WTC11 (cell line): Measurements from ENCODE around the gene DMRT2. TPM values are rescaled to one million over a fixed set of nuclear protein-coding genes. Genes with fewer than 3 reads are reported as not detected.

ENCODE experiments used
- ATAC-seq: fragments of 200-7000 bp; cut with Tn5 transposase; 2 replicates; pipeline ENCODE4 v1.10.0; 2021; ENCODE audit warnings: mild to moderate bottlenecking, moderate library complexity
- CTCF ChIA-PET: fragments of 300-600 bp; sonication (Branson Sonifier 250); formaldehyde crosslinking; loops from one replicate; lab custom pipeline; 2021; ENCODE audit warnings: antibody characterized with exemption; lab: Charles Lee
- POLR2A ChIA-PET: fragments of 350-600 bp; sonication (Branson Sonifier 250); formaldehyde crosslinking; loops from one replicate; lab custom pipeline; 2021; ENCODE audit warnings: antibody characterized with exemption; lab: Charles Lee
- DNase-seq: peaks from one replicate; pipeline ENCODE4 v3.0.0; 2021; ENCODE audit warnings: low spot score
- H3K27ac Mint-ChIP-seq: 2 replicates; pipeline ENCODE4 v1.8.0; 2021; ENCODE audit warnings: mixed read lengths
- H3K27me3 Mint-ChIP-seq: 2 replicates; pipeline ENCODE4 v1.8.0; 2021; ENCODE audit warnings: low read depth, mild to moderate bottlenecking, moderate library complexity, mixed read lengths
- H3K36me3 Mint-ChIP-seq: 2 replicates; pipeline ENCODE4 v1.8.0; 2021; ENCODE audit warnings: mixed read lengths
- H3K4me1 Mint-ChIP-seq: 2 replicates; pipeline ENCODE4 v1.8.0; 2022; ENCODE audit warnings: mixed read lengths
- H3K4me3 Mint-ChIP-seq: 2 replicates; pipeline ENCODE4 v1.8.0; 2021; ENCODE audit warnings: mild to moderate bottlenecking, moderate library complexity, mixed read lengths
- H3K9me3 Mint-ChIP-seq: 2 replicates; pipeline ENCODE4 v1.8.0; 2021; ENCODE audit warnings: mixed read lengths
- CREM ChIP-seq: sonication (generic); formaldehyde crosslinking; IDR thresholded peaks from 2 replicates; pipeline ENCODE4 v1.8.1; 2022; ENCODE audit warnings: mild to moderate bottlenecking, missing genetic modification reagents, moderate library complexity
- EMX1 ChIP-seq: fragments of 250-450 bp; sonication (Bioruptor Pico); IDR thresholded peaks from 2 replicates; pipeline ENCODE4 v1.8.0; 2021; ENCODE audit warnings: mild to moderate bottlenecking
- ETV6 ChIP-seq: sonication (generic); formaldehyde crosslinking; IDR thresholded peaks from 2 replicates; pipeline ENCODE4 v1.8.1; 2022; ENCODE audit warnings: mild to moderate bottlenecking, missing genetic modification reagents
- FOXP4 ChIP-seq: sonication (generic); formaldehyde crosslinking; IDR thresholded peaks from 2 replicates; pipeline ENCODE4 v1.8.0; 2022; ENCODE audit warnings: mild to moderate bottlenecking, missing genetic modification reagents
- MLX ChIP-seq: sonication (generic); formaldehyde crosslinking; IDR thresholded peaks from 2 replicates; pipeline ENCODE4 v1.8.1; 2023; ENCODE audit warnings: mild to moderate bottlenecking, missing genetic modification reagents, moderate library complexity
- NFYB ChIP-seq: sonication (generic); formaldehyde crosslinking; conservative IDR thresholded peaks from 2 replicates; pipeline ENCODE4 v1.8.0; 2022; ENCODE audit warnings: low read depth, missing genetic modification reagents
- RORB ChIP-seq: fragments of 250-450 bp; sonication (Bioruptor Pico); IDR thresholded peaks from 2 replicates; pipeline ENCODE4 v1.9.0; 2021; ENCODE audit warnings: mild to moderate bottlenecking
- TCF7 ChIP-seq: sonication (generic); formaldehyde crosslinking; IDR thresholded peaks from 2 replicates; pipeline ENCODE4 v1.8.0; 2022; ENCODE audit warnings: mild to moderate bottlenecking, low read depth, missing genetic modification reagents, moderate library complexity
- USF1 ChIP-seq: sonication (generic); formaldehyde crosslinking; IDR thresholded peaks from 2 replicates; pipeline ENCODE4 v1.8.0; 2022; ENCODE audit warnings: mild to moderate bottlenecking, missing genetic modification reagents
- ZNF121 ChIP-seq: sonication (generic); formaldehyde crosslinking; IDR thresholded peaks from 2 replicates; pipeline ENCODE4 v1.8.0; 2023; ENCODE audit warnings: missing genetic modification reagents
- ZNF281 ChIP-seq: sonication (generic); formaldehyde crosslinking; IDR thresholded peaks from 2 replicates; pipeline ENCODE4 v1.8.0; 2023; ENCODE audit warnings: mild to moderate bottlenecking, missing genetic modification reagents
- ZNF396 ChIP-seq: fragments of 250-450 bp; sonication (Bioruptor Pico); IDR thresholded peaks from 2 replicates; pipeline ENCODE4 v1.8.0; 2021; ENCODE audit warnings: mild to moderate bottlenecking, moderate library complexity, borderline replicate concordance
- ZNF416 ChIP-seq: fragments of 250-450 bp; sonication (Bioruptor Pico); IDR thresholded peaks from 2 replicates; pipeline ENCODE4 v1.9.0; 2021; ENCODE audit warnings: mild to moderate bottlenecking, inconsistent platforms
- ZNF423 ChIP-seq: fragments of 250-450 bp; sonication (Bioruptor Pico); IDR thresholded peaks from 2 replicates; pipeline ENCODE4 v2.1.2; 2022; ENCODE audit warnings: mild to moderate bottlenecking, moderate library complexity
- ZNF671 ChIP-seq: fragments of 250-450 bp; sonication (Bioruptor Pico); IDR thresholded peaks from 2 replicates; pipeline ENCODE4 v1.8.0; 2021; ENCODE audit warnings: mild to moderate bottlenecking
- total RNA-seq: library from RNA; stranded (reverse); gene quantifications from 3 replicates; pipeline ENCODE4 v1.2.3, GENCODE V29; 2021
- TF ChIP-seq, protein P1 (sequence below): fragments of 250-450 bp; sonication (Bioruptor Pico); IDR thresholded peaks from 2 replicates; pipeline ENCODE4 v1.8.0; 2021; ENCODE audit warnings: mild to moderate bottlenecking
- TF ChIP-seq, protein P2 (sequence below): sonication (generic); formaldehyde crosslinking; IDR thresholded peaks from 2 replicates; pipeline ENCODE4 v1.8.1; 2022; ENCODE audit warnings: mild to moderate bottlenecking, moderate library complexity, missing genetic modification reagents

The DMRT2 gene
- total RNA-seq, 1 experiment from 2014 or later = not detected

- CTCF ChIA-PET = interaction anchor here (1.8 kb wide), 1 partner anchor 299 kb away, joined by 9 read pairs; no protein-coding TSS in a partner anchor
- no peak for TF ChIP-seq ETV6 (CRISPR knock-in tag)
- ATAC-seq = no peak
These were observed 51.9 kb downstream of the DMRT2 start for GRCh38 chr9:1101846-1102641.

DNA sequence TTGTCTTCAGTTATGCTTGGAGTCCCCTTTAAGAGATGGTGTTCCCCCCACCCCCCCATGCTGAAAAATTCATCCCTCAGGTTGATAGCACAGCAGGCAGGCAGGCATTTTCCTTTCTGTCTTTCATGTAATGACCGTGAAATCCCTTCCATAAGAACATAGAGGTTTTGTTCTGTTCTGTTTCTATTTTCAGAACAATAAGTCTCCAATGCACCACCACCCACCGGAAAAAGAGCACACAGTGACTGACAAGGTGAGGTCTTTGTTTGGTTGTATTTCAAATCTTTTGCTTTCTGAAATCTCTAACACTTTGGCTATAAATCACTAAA, 52.4 kb downstream of the DMRT2 start:
- no peak overlapping the region for H3K27ac Mint-ChIP-seq
- ATAC-seq (no peak), DNase-seq (no peak)
- H3K4me3 Mint-ChIP-seq = no peak overlapping the region
- TF ChIP-seq USF1 (no peak), ZNF281 (no peak), ZNF121 (CRISPR knock-in tag) (no peak), MLX (CRISPR knock-in tag) (no peak), RORB (CRISPR knock-in tag) (no peak), CREM (CRISPR knock-in tag) (no peak), TCF7 (no peak), ZNF396 (CRISPR knock-in tag) (no peak), ZNF423 (CRISPR knock-in tag) (no peak), ZNF671 (CRISPR knock-in tag) (no peak), NFYB (CRISPR knock-in tag) (no peak), EMX1 (CRISPR knock-in tag) (no peak), ZNF416 (CRISPR knock-in tag) (no peak), FOXP4 (no peak)
- TF ChIP-seq, protein P1, sequence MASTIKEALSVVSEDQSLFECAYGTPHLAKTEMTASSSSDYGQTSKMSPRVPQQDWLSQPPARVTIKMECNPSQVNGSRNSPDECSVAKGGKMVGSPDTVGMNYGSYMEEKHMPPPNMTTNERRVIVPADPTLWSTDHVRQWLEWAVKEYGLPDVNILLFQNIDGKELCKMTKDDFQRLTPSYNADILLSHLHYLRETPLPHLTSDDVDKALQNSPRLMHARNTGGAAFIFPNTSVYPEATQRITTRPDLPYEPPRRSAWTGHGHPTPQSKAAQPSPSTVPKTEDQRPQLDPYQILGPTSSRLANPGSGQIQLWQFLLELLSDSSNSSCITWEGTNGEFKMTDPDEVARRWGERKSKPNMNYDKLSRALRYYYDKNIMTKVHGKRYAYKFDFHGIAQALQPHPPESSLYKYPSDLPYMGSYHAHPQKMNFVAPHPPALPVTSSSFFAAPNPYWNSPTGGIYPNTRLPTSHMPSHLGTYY (CRISPR knock-in tag) = no peak
- TF ChIP-seq, protein P2, sequence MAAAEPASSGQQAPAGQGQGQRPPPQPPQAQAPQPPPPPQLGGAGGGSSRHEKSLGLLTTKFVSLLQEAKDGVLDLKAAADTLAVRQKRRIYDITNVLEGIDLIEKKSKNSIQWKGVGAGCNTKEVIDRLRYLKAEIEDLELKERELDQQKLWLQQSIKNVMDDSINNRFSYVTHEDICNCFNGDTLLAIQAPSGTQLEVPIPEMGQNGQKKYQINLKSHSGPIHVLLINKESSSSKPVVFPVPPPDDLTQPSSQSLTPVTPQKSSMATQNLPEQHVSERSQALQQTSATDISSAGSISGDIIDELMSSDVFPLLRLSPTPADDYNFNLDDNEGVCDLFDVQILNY (CRISPR knock-in tag) = no peak
- H3K9me3 Mint-ChIP-seq = peaks cover 30% of the 10 kb centered on the region
- H3K36me3 Mint-ChIP-seq = no peaks in the 10 kb centered on the region; the same call in 1 of the 2 replicates
- CTCF ChIA-PET = no interaction called here
- POLR2A ChIA-PET = no interaction called here
- no peaks in the 10 kb centered on the region for H3K27me3 Mint-ChIP-seq
- H3K4me1 Mint-ChIP-seq = peaks cover 12% of the 10 kb centered on the region

More at GRCh38 chr9:1101846-1102641, 51.9 kb downstream of the DMRT2 start:
- Mint-ChIP-seq H3K4me1 (peaks cover 12% of the 10 kb centered on the region), H3K36me3 (no peaks in the 10 kb centered on the region; the same call in 1 of the 2 replicates), H3K9me3 (peaks cover 27% of the 10 kb centered on the region), H3K27me3 (no peaks in the 10 kb centered on the region), H3K27ac (no peak overlapping the region), H3K4me3 (no peak overlapping the region)
- POLR2A ChIA-PET = no interaction called here
- DNase-seq = no peak

Other genes with a start within 250 kb of the DMRT2 start
- gene DMRT1, start 208.7 kb upstream of the DMRT2 start, total RNA-seq = not detected in 3 replicates
- not detected in 3 replicates for gene DMRT3, start 73.7 kb upstream of the DMRT2 start, total RNA-seq